ENCODE measurements around the gene QRICH1.

GRCh38 chr3:49131040-49131439 is 37.2 kb upstream of the QRICH1 start:
- TF ChIP-seq CTCF (conservative IDR thresholded peaks at IDR 0.05; ENCODE audit: low read length) (no peak), EZH2phosphoT487 (IDR thresholded peaks at IDR 0.05; ENCODE audit: borderline replicate concordance, low read depth, low read length) (no peak)
